Raji (cell line): ENCODE measurements around the gene GOLPH3L.

Source experiments
- POLR2A ChIP-seq: IDR thresholded peaks from 2 replicates; pipeline ENCODE4 v1.6.1; 2011; ENCODE audit warnings: low read depth, low read length, control low read depth; ENCODE audit not compliant: insufficient read depth

GOLPH3L gene

GRCh38 chr1:150620919-150621318 is 76.0 kb downstream of the GOLPH3L start:
- TF ChIP-seq POLR2A: no peak

DNA sequence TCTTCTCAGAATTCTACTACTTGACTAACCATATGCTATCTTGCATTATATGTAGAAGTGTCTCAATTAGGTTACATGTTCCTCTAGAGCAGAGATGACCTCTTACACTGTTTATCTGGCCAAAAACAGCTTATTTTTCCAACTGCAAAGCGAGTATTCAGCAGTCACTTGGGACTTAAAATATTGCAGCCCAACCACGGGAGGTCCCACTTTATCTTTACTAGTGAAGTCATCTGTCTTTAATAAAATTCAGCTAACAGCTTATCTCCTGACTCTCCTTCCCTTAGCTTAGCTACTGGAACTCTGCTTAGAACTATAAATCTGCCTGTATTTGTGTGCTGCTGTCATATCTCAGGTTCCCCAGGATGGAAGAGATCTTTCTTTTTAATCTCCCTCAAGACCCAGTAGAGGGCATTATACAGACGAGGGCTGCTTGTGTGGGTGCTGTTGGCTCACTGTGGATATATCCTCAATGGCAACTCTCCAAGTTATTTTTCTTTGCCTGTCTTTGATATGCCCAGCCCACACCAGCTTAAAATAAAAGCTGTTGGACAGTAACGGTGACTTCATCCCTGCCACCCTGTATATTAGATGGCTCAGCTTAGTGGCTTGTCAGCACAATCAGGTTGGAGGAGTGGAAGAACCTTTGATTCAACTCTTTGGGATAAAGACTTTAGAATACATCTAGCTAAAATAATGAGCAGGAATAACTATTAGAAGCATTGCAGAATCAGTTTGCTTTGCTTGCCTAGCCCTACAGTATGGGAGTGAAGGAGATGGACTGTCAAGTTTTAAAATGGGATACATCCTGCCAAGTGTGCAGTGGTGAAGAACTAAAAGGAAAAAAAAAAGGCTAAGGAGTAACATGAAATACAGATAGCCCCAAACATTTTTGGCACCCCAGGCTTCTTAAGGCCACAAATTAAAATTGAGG is 77.1 kb downstream of the GOLPH3L start:
- TF ChIP-seq POLR2A: no peak

DNA sequence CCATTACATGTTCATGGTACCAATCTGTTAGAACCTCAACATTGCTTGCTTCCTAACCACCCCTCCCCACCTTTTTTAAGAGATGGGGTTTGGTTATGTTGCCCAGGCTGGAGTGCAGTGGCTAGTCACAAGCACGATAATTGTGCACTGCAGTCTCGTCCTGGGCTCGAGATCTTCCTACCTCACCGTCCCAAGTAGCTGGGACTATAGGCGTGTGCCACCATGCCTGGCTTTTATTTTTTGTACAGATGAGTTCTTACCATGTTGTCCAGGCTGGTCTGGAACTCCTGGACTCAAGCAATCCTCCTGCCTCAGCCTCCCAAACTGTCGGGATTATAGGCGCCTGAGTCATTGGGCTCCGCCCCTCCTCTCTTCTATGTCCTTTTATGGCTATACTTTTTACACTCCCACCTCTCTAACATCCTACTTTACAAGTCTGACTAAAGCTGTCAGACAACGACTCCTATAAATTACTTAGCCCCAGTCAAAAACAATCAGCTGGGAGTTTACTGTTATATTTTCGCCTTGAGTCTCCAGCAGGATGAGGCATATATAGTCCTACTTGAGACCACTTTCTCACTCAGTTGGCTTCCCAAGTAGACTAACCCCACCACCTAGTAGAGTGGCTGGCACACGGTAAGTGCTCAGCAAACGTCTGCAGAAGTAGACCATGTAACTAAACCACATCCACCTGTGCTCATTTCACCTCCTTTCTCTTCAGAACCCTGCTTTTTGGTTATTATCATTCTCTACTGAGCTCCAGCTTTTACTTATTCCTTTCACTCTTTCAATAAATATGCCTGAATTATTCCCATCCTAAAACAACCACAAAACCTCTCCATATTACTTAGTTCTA is 81.4 kb downstream of the GOLPH3L start:
- no peak for TF ChIP-seq POLR2A

- TF ChIP-seq POLR2A: no peak
Measured at GRCh38 chr1:150613061-150613920, 83.7 kb downstream of the GOLPH3L start.

- peak; percentile 47; the same call in 1 of the 2 replicates for TF ChIP-seq POLR2A
Measured at GRCh38 chr1:150612014-150612345, 85.0 kb downstream of the GOLPH3L start.

GRCh38 chr1:150610576-150610975 is 86.4 kb downstream of the GOLPH3L start:
- no peak for TF ChIP-seq POLR2A

- TF ChIP-seq POLR2A: no peak
Measured at GRCh38 chr1:150609732-150610131, 87.2 kb downstream of the GOLPH3L start.

DNA sequence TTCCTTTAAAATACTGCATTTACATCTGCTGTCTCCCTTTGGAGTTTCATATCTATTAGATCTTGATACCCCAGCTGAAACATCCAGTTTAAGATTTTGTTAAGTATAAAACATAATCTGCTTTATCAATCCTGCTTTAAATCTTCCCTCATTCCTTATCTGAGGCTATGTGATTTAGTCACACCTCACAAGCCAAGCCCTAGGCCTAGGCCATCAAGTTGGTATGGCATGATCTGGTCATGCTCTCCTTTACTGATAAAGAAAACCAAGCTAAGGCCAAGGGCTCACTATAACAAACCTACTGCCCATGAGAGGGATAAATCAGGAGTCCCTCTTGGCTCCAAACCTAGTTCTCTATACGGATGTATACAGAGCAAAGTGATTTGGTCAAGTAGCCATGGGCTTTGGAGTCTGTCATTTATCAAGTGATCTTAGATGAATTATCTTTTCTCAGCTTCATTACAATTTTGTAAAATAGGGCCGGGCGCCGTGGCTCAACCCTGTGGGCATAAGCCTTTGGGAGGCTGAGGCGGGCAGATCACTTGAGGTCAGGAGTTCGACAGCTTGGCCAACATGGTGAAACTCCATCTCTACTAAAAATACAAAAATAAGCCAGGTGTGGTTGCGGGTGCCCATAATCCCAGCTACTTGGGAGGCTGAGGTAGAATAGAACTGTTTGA is 90.4 kb downstream of the GOLPH3L start:
- TF ChIP-seq POLR2A: no peak

DNA sequence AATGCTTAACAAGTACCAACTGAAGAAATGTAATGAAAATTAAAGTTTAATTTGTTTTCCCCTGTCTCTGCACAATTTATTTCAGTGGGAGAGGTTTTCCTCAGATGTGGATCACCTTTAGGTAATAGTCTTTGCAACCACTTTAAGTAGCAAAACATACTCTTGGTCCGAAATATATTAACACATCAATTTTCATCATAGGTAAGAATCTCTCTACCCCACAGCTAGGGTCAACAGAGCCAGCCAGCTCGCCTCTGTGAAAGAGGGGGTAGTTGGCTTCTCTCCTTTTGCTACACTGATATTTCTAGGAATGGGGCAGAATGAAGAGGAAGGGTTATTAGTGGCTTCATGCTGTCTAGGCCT is 92.7 kb downstream of the GOLPH3L start:
- no peak for TF ChIP-seq POLR2A

GRCh38 chr1:150603711-150604110 is 93.2 kb downstream of the GOLPH3L start:
- no peak for TF ChIP-seq POLR2A

DNA sequence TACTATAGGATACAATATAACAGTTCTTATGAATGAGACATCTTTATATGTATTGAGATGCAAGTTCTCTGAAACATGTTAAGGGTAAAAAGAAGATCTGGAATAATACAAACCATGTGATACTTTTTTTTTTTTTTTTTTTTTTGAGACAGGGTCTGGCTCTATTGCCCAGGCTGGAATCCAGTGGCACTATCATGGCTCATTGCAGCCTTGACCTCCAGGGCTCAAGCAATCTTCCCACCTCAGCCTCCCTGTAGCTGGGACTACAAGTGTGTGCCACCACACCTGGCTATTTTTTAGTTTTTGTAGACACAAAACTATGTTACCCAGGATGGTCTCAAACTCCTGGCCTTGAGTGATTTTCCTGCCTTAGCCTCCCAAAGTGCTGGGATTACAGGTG is 95.4 kb downstream of the GOLPH3L start:
- no peak for TF ChIP-seq POLR2A

DNA sequence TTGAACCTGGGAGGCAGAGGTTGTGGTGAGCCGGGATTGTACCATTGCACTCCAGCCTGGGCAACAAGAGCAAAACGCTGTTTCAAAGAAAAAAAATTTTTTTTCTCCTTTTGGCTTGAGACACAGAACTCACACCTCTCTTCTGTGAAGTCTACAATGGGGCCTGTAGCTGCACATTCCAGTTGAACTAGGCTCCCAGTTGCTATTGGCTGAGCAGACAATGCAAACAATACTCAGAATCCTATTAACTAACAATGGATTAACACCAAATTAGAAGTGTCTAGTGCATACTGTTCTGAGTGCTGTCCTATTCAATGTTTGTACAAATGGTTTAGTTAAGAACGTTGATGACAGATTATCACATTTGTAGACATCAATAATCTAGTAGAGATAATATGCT is 100.0 kb downstream of the GOLPH3L start:
- no peak for TF ChIP-seq POLR2A
